HFF-Myc (cell line): ENCODE measurements around the gene LILRB5.
"Not testable (repeated sequence)": the region's sequence is repeated elsewhere in the genome, so short reads cannot be mapped to it uniquely, and the experiment has no call there.

Experiments
- DNase-seq: peaks from one replicate; pipeline ENCODE4 v3.0.0-alpha.2; 2011; ENCODE audit warnings: low read depth; ENCODE audit errors: extremely low read depth
- H3K4me3 ChIP-seq: replicated peaks from 2 replicates; pipeline ENCODE4 v1.5.1; 2011; ENCODE audit warnings: low read depth, mild to moderate bottlenecking, control low read depth, low read length
- TF ChIP-seq, protein P1 (sequence below): IDR thresholded peaks from 2 replicates; pipeline ENCODE4 v1.5.1; 2012; ENCODE audit warnings: mild to moderate bottlenecking, low read depth, low read length, control low read depth; ENCODE audit errors: missing control alignments

Gene LILRB5

GRCh38 chr19:54279406-54279962, 22.4 kb upstream of the LILRB5 start:
- no peak for DNase-seq
- H3K4me3 ChIP-seq, result no peak overlapping the region
- TF ChIP-seq, protein P1, sequence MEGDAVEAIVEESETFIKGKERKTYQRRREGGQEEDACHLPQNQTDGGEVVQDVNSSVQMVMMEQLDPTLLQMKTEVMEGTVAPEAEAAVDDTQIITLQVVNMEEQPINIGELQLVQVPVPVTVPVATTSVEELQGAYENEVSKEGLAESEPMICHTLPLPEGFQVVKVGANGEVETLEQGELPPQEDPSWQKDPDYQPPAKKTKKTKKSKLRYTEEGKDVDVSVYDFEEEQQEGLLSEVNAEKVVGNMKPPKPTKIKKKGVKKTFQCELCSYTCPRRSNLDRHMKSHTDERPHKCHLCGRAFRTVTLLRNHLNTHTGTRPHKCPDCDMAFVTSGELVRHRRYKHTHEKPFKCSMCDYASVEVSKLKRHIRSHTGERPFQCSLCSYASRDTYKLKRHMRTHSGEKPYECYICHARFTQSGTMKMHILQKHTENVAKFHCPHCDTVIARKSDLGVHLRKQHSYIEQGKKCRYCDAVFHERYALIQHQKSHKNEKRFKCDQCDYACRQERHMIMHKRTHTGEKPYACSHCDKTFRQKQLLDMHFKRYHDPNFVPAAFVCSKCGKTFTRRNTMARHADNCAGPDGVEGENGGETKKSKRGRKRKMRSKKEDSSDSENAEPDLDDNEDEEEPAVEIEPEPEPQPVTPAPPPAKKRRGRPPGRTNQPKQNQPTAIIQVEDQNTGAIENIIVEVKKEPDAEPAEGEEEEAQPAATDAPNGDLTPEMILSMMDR, result no peak

GRCh38 chr19:54278571-54279195, 21.6 kb upstream of the LILRB5 start:
- DNase-seq, H3K4me3 ChIP-seq: not testable (repeated sequence)

GRCh38 chr19:54278056-54278455, 21.0 kb upstream of the LILRB5 start:
- not testable (repeated sequence) for DNase-seq, H3K4me3 ChIP-seq

- not testable (repeated sequence) for DNase-seq, H3K4me3 ChIP-seq
Measured at GRCh38 chr19:54277111-54277615, 20.1 kb upstream of the LILRB5 start.

- DNase-seq, result no peak
- no peak overlapping the region for H3K4me3 ChIP-seq
- TF ChIP-seq, protein P1, result no peak
Measured at GRCh38 chr19:54275951-54276350, 18.9 kb upstream of the LILRB5 start.

- DNase-seq, H3K4me3 ChIP-seq: not testable (repeated sequence)
Measured at GRCh38 chr19:54274516-54274915, 17.4 kb upstream of the LILRB5 start.

GRCh38 chr19:54273821-54274220, 16.7 kb upstream of the LILRB5 start:
- DNase-seq, result no peak
- TF ChIP-seq, protein P1, result no peak
- no peak overlapping the region for H3K4me3 ChIP-seq

- not testable (repeated sequence) for H3K4me3 ChIP-seq, DNase-seq
Measured at GRCh38 chr19:54272181-54272580, 15.1 kb upstream of the LILRB5 start.

- not testable (repeated sequence) for DNase-seq, H3K4me3 ChIP-seq
Measured at GRCh38 chr19:54271587-54271986, 14.5 kb upstream of the LILRB5 start.

DNA sequence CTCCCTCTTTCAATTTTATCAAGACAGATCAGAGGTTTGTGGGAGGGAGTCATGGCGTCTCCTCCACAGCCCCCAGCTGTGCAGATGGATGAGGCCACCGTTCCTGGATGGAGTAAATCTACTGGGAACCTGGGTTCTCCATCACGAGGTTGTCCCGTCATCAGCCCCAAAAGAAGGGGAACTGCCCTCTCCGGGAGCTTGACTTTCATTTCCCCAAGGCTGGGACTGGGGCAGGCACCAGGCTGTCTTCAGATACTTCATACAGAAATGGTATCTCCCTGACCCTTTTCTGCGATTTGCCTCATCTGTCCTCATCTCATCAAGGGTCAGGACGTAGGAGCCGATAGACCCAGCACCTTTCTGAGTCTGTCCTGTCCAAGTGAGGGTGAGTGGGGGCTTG, 14.0 kb upstream of the LILRB5 start:
- no peak overlapping the region for H3K4me3 ChIP-seq
- TF ChIP-seq, protein P1, result no peak
- no peak for DNase-seq
